Memory B cell (primary cell): ENCODE results near the gene INTS4.
"Not testable (repeated sequence)": the region's sequence is repeated elsewhere in the genome, so short reads cannot be mapped to it uniquely, and the experiment has no call there.

Source experiments
- ATAC-seq: fragments of 150-1000 bp; cut with Tn5 transposase; 2 replicates; pipeline ENCODE4 v1.10.0; 2021; ENCODE audit warnings: low read depth, mild to moderate bottlenecking, moderate library complexity
- DNase-seq, 2 donors: peaks; one replicate each; pipeline ENCODE4 v3.0.0; 2022; ENCODE audit warnings: low spot score in 2 of 2
- H3K27ac Mint-ChIP-seq: one replicate; pipeline ENCODE4 v1.8.0; 2022; ENCODE audit warnings: mild to moderate bottlenecking, moderate library complexity, mixed read lengths
- H3K27me3 Mint-ChIP-seq: one replicate; pipeline ENCODE4 v1.8.0; 2022; ENCODE audit warnings: mixed read lengths
- H3K36me3 Mint-ChIP-seq: one replicate; pipeline ENCODE4 v1.8.0; 2022; ENCODE audit warnings: mild to moderate bottlenecking, mixed read lengths
- H3K4me1 Mint-ChIP-seq: one replicate; pipeline ENCODE4 v1.8.0; 2022; ENCODE audit warnings: mixed read lengths
- H3K4me3 Mint-ChIP-seq: one replicate; pipeline ENCODE4 v1.8.0; 2022; ENCODE audit warnings: mild to moderate bottlenecking, moderate library complexity, mixed read lengths
- H3K9me3 Mint-ChIP-seq: one replicate; pipeline ENCODE4 v1.8.0; 2022; ENCODE audit warnings: mixed read lengths

INTS4 gene, protein sequence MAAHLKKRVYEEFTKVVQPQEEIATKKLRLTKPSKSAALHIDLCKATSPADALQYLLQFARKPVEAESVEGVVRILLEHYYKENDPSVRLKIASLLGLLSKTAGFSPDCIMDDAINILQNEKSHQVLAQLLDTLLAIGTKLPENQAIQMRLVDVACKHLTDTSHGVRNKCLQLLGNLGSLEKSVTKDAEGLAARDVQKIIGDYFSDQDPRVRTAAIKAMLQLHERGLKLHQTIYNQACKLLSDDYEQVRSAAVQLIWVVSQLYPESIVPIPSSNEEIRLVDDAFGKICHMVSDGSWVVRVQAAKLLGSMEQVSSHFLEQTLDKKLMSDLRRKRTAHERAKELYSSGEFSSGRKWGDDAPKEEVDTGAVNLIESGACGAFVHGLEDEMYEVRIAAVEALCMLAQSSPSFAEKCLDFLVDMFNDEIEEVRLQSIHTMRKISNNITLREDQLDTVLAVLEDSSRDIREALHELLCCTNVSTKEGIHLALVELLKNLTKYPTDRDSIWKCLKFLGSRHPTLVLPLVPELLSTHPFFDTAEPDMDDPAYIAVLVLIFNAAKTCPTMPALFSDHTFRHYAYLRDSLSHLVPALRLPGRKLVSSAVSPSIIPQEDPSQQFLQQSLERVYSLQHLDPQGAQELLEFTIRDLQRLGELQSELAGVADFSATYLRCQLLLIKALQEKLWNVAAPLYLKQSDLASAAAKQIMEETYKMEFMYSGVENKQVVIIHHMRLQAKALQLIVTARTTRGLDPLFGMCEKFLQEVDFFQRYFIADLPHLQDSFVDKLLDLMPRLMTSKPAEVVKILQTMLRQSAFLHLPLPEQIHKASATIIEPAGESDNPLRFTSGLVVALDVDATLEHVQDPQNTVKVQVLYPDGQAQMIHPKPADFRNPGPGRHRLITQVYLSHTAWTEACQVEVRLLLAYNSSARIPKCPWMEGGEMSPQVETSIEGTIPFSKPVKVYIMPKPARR

DNA sequence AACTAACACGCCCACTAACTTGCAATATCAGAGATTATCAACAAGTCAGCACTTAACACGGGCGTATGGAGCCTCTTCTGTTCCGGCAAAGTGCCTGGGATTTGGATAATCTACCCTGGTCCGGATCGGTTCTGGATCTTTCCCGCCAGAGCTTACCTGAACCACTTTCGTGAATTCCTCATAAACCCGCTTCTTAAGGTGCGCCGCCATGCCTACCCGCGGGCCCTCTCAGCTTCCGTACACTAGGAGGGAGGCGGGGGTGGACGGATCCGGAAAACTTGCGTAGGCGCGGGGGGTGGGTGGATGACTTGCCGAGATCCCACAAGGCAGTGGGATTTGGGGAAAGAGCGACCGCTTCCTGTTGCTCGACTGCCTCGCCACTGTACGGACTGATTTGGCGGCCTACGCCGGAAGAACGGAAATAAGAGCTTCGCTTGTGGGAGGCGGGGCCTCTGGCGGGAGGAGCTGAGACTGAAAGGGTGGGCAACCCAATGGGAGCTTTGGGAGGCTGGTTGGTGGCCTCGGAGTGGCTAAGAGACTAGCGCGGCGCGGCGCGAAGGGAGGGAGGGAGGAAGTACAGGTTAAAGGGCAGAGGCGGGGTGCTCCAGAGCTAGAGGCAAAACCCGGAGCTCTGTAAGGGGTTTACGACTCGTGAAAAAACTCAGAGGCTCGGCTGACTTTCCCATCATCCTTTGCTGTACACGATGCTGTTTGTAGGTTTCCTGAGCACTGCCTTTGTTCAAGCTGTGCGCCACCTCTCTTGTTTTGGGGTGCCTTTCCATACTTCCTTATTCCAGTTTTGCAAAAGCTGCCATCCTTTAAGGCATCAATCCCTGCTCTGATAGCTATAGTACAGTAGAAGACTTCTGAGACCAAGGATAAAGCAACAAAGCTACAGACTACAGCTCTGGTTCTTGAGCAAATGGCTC, at the start of gene INTS4:
TSS of gene INTS4 (minus strand) at position 235 of the 929 bp plus-strand sequence. CDS start at position 210, 25 bp downstream.
- peak within 1 kb of the TSS; percentile 97 for H3K27ac Mint-ChIP-seq
- DNase-seq: peak; percentile 88 to 92
- H3K9me3 Mint-ChIP-seq: no peaks in the 10 kb centered on the region
- peaks cover 22% of the 10 kb centered on the region for H3K4me1 Mint-ChIP-seq
- H3K27me3 Mint-ChIP-seq: no peaks in the 10 kb centered on the region
- ATAC-seq: peak; percentile 94
- H3K4me3 Mint-ChIP-seq: peak within 1 kb of the TSS; percentile 92
- peaks cover 4% of the 10 kb centered on the region for H3K36me3 Mint-ChIP-seq

DNA sequence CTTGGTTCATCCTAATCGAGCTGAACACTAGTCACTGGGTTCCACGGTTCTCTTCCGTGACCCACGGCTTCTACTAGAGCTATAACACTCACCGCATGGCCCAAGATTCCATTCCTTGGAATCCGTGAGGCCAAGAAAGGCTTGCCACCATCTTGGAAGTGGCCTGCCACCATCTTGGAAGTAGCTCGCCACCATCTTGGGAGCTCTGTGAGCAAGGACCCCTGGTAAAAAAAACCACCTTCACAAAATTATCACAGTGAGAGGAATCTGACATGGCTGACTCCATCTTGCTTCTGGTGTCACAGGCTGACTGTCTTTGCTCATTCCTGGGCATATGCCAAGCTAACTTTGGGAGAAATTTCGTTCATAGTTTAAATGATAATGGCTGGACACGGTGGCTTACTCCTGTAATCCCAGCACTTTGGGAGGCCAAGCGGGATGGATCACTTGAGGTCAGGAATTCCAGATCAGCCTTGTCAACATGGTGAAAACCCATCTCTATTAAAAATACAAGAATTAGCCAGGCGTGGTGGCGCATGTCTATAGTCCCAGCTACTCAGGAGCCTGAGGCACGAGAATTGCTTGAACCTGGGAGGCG, 47.5 kb upstream of the INTS4 start:
- Mint-ChIP-seq H3K4me3 (no peak overlapping the region), H3K27ac (no peak overlapping the region), H3K4me1 (peaks cover 15% of the 10 kb centered on the region), H3K9me3 (no peaks in the 10 kb centered on the region), H3K36me3 (peaks cover 2% of the 10 kb centered on the region), H3K27me3 (peaks cover 5% of the 10 kb centered on the region)
- ATAC-seq (no peak), DNase-seq (no peak)

DNA sequence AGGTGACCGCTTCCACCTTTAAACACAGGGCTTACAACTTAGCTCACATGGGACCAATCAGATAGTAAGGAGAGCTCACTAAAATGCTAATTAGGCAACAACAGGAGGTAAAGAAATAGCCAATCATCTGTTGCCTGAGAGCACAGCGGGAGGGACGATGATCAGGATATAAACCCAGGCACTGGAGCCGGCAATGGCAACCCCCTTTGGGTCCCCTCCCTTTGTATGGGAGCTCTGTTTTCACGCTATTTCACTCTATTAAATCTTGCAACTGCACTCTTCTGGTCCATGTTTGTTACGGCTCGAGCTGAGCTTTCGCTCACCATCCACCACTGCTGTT, 46.9 kb upstream of the INTS4 start:
- H3K4me1 Mint-ChIP-seq: peaks cover 13% of the 10 kb centered on the region
- ATAC-seq, H3K4me3 Mint-ChIP-seq, H3K9me3 Mint-ChIP-seq, H3K27ac Mint-ChIP-seq, H3K27me3 Mint-ChIP-seq, H3K36me3 Mint-ChIP-seq, DNase-seq: not testable (repeated sequence)

DNA sequence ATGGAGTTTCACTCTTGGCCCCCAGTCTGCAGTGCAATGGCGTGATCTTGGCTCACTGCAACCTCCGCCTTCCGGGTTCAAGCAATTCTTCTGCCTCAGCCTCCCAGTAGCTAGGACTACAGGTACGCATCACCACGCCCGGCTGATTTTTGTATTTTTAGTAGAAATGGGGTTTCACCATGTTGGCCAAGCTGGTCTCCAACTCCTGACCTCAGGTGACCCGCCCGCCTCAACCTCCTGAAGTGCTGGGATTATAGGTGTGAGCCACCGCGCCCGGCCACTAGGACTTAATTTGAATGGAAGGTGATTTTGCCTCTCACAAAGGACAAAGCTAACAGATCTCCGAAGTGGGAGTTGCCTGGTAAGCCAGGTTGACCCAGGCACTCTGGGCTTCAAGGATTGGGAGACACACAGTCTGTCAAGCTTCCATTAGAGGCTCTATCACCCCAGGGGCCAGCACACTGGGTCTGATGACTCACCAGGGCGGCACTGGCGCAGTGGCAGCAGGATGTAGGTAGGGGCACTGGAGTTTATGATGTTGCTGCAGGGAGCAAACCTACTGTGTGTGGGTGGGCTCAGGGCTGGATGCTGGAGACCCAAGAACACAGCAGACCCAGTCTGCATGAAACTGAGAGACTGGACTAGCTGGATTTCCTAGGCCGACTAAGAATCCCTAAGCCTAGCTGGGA, 46.4 kb upstream of the INTS4 start:
- DNase-seq (no peak), ATAC-seq (no peak)
- H3K4me3 Mint-ChIP-seq: no peak overlapping the region
- peaks cover 9% of the 10 kb centered on the region for H3K4me1 Mint-ChIP-seq
- H3K27ac Mint-ChIP-seq: no peak overlapping the region
- peaks cover 2% of the 10 kb centered on the region for H3K36me3 Mint-ChIP-seq
- H3K9me3 Mint-ChIP-seq: no peaks in the 10 kb centered on the region
- H3K27me3 Mint-ChIP-seq: peaks cover 5% of the 10 kb centered on the region

DNA sequence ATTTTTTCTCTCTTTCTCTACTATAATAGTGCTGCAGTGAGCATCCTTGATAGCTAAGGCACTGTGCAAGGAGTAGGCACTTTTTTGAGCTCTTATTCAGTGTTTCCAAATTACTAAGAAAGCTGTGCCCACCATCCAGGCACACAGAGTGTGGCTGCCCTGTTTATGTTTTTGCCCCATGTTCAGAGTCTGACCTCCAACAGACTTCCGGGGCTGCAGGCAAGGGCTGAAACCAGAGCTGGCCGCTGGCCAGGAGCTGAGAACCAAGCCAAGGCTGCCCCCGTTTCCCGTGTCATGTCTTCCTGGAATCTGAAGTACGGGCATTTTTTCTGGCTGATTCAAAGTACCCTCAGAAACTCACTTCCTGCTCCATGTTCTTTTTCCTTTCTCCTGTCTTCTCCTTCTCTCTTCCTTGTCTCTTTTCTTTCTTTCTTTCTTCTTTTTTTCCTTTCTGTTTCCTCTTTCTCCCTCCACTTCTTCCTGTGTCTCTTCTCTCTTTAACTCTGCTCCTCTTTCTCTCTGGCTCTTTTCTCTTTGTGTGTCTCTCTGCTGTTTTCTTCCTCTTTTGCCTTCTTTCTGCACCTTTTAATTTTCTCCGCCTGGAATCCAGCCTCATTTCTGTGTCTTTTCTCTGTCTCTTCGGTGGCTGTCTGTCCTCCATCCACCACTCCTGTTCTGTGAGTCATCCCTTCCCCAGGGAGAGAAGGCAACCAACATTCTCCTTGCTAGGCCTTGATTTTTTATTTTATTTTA, 45.6 kb upstream of the INTS4 start:
- ATAC-seq (no peak), DNase-seq (no peak)
- Mint-ChIP-seq H3K4me3 (peak overlapping the region; percentile 1), H3K9me3 (no peaks in the 10 kb centered on the region), H3K27ac (peak overlapping the region; percentile 11), H3K27me3 (peaks cover 5% of the 10 kb centered on the region), H3K4me1 (peaks cover 7% of the 10 kb centered on the region), H3K36me3 (peaks cover 2% of the 10 kb centered on the region)

DNA sequence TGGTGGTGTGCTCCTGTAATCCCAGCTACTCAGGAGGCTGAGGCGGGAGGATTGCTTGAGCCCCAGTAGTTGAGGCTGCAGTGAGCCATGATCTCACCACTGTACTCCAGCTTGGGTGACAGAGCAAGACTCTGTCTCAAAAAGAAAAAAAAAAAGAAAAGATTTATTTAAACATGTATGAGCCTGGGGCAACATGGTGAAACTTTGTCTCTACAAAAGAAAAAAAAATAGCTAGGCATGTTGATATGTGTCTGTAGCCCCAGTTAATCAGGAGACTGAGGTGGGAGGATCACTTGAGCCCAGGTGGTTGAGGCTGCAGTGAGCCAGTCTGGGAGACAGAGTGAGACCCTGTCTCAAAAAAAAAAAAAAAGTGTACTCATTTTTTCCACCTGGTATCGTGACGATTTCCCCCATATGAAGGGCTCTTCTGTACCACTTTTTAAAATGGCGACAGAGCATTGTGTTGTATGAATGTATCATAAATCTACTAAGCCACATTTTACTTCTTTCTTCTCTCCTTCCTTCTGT, 45.0 kb upstream of the INTS4 start:
- ATAC-seq: no peak
- H3K4me3 Mint-ChIP-seq: no peak overlapping the region

DNA sequence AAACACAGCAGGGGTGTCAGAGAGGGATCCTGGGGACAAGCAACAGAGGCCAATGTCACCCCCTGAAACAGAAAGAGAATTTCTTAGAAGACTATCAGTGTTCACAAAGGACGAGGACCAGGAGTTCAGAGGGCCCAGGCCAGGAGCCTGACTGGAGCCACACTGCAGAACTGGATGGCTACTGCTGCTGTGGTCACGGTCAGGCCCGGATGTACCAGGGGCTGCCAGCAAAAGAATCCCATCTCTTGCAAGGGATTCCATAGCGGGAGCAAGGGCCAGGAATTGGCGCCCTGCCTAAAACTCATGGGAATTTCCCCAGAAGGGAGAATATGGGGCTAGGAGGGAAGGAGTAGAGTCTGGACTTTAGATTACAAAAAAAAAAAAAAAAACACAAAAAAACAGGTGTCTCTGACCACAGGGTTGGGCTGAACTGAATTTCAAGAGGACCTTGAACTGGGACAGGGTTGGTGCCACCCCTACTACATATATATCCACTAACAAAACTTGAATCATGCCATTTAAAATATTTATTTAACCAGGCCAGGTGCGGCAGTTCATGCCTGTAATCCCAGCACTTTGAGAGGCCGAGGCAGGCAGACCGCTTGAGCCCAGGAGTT, 44.3 kb upstream of the INTS4 start:
- peaks cover 2% of the 10 kb centered on the region for H3K36me3 Mint-ChIP-seq
- H3K27me3 Mint-ChIP-seq: peaks cover 8% of the 10 kb centered on the region
- no peak overlapping the region for H3K27ac Mint-ChIP-seq
- H3K4me1 Mint-ChIP-seq: peaks cover 12% of the 10 kb centered on the region
- H3K9me3 Mint-ChIP-seq: no peaks in the 10 kb centered on the region
- DNase-seq (no peak), ATAC-seq (no peak)
- no peak overlapping the region for H3K4me3 Mint-ChIP-seq

More for the DNA sequence above, 45.0 kb upstream of the INTS4 start:
- H3K9me3 Mint-ChIP-seq: no peaks in the 10 kb centered on the region
- peaks cover 2% of the 10 kb centered on the region for H3K36me3 Mint-ChIP-seq
- H3K4me1 Mint-ChIP-seq: peaks cover 8% of the 10 kb centered on the region
- H3K27me3 Mint-ChIP-seq: peaks cover 6% of the 10 kb centered on the region
- H3K27ac Mint-ChIP-seq: peak overlapping the region; percentile 11
- no peak for DNase-seq

DNA sequence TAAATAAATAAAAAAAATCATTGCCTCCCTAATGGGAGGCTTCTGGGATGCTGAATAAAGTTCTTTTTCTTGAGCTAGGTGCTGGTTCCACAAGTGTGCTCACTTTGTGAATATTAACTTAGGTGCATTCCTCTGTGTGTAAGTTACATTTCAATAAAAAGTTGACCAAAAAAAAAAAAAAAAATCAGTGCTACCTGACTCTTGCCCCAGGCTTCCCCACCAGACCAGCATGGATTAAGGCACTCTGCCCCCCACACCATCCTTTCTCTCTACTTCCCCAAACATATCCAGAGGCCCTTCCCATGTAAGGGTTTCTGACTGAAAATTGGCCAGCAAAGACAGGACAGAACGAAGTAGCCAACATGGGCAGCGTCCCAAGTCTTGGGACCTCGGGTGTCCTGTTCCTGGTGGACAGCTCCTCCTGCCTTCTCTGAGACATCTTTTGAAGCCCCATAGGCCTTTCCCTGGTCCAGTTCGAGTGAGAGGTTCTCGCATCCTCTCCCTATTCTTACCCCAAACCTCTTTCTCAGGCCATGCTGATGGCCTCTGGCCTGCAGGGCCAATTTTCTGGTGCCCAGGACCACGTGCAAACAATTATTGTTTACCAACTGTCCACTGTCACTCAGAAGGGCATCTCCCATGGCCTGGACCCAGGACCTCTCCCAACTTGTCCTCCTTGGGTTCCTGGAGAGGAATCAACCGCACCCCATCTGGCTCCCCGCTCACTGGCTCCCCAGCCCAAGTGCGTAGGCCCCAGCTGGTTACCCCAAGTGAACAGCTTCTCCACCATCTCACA, 43.6 kb upstream of the INTS4 start:
- no peak for DNase-seq
- Mint-ChIP-seq H3K4me1 (peaks cover 12% of the 10 kb centered on the region), H3K27me3 (peaks cover 8% of the 10 kb centered on the region), H3K4me3 (no peak overlapping the region), H3K27ac (no peak overlapping the region), H3K36me3 (peaks cover 2% of the 10 kb centered on the region), H3K9me3 (no peaks in the 10 kb centered on the region)
- ATAC-seq: no peak

DNA sequence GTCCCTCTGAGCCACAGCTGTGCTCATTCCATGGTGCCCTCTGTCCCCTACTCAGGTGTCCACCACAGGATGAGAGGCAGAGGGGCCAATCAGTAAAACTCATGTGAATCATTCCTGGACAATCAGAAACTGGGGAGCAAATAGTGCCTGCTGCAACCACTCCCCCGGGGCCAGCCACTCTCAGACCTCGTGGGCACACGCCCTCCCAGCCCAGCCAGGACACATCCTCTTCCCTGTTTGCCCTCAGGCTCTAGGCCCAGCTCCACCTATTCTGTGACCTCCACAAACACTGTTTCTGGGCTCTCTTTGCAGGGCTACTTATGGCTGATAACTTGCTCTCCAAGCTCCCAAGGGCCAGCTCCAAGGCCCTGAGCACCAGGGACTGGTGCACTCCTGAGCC, 42.6 kb upstream of the INTS4 start:
- ATAC-seq: no peak

DNA sequence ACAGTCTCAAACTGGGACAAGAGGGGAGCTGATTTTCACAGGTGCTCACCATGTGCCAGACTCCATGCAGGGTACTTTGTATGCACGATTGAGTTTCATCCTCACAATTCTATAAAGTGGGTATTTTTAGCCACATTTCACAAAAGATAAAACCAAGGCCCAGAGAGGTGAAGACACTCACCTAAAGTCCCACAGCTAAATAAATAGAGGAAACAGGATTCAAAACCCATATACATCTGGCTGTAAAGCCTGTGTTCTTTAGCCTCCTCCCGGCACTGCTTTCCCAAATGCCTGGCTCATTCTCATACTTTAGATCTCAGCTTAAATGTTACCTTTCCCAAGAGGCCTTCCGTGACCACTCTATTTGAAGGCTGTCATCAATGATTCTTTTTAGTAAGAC, 41.8 kb upstream of the INTS4 start:
- H3K27me3 Mint-ChIP-seq: peaks cover 3% of the 10 kb centered on the region
- H3K4me1 Mint-ChIP-seq: peaks cover 14% of the 10 kb centered on the region
- ATAC-seq (no peak), DNase-seq (no peak)
- H3K9me3 Mint-ChIP-seq: no peaks in the 10 kb centered on the region
- H3K36me3 Mint-ChIP-seq: no peaks in the 10 kb centered on the region
- H3K27ac Mint-ChIP-seq: no peak overlapping the region
- H3K4me3 Mint-ChIP-seq: no peak overlapping the region

More for the DNA sequence above, 42.6 kb upstream of the INTS4 start:
- H3K27me3 Mint-ChIP-seq: peaks cover 5% of the 10 kb centered on the region
- H3K4me3 Mint-ChIP-seq: no peak overlapping the region
- no peak overlapping the region for H3K27ac Mint-ChIP-seq
- peaks cover 12% of the 10 kb centered on the region for H3K4me1 Mint-ChIP-seq
- H3K36me3 Mint-ChIP-seq: peaks cover 2% of the 10 kb centered on the region
- DNase-seq: no peak
- no peaks in the 10 kb centered on the region for H3K9me3 Mint-ChIP-seq

DNA sequence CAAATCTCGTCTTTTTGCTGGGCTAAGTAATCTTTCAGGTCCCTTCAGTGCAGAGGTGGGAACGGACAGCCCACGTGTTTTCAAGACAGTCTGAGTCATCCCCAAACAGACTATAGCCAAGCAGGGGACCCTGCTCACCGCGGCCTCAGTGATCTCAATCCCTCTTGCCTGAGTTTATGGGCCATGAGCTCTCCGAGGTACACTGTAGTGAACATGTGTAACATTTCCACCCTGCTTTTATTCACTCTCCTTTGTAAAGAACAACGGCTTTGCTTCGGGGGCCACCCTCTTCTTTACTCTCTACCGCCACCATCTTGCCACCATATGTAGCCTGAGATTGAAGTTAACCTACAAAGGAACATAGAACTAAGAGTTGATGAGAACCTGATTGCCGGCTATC, 40.2 kb upstream of the INTS4 start:
- no peaks in the 10 kb centered on the region for H3K36me3 Mint-ChIP-seq
- peaks cover 3% of the 10 kb centered on the region for H3K27me3 Mint-ChIP-seq
- H3K27ac Mint-ChIP-seq: no peak overlapping the region
- DNase-seq (no peak), ATAC-seq (no peak)
- peaks cover 7% of the 10 kb centered on the region for H3K4me1 Mint-ChIP-seq
- no peak overlapping the region for H3K4me3 Mint-ChIP-seq
- H3K9me3 Mint-ChIP-seq: no peaks in the 10 kb centered on the region
